ENCODE data around the gene PAK2. TPM values are rescaled to one million over a fixed set of nuclear protein-coding genes. Genes with fewer than 3 reads are reported as not detected.

Gene PAK2
- total RNA-seq, 4 donors from 2014 or later = 47.2 to 52.4 (median 51.6) TPM

- no peaks in the 10 kb centered on the region for H3K27me3 ChIP-seq
- no peak for TF ChIP-seq POLR2A (IDR thresholded peaks at IDR 0.05; ENCODE audit: low read depth)
- TF ChIP-seq POLR2AphosphoS5 (IDR thresholded peaks at IDR 0.05) = no peak
- no peak for TF ChIP-seq EP300 (IDR thresholded peaks at IDR 0.05)
- TF ChIP-seq, protein P1, sequence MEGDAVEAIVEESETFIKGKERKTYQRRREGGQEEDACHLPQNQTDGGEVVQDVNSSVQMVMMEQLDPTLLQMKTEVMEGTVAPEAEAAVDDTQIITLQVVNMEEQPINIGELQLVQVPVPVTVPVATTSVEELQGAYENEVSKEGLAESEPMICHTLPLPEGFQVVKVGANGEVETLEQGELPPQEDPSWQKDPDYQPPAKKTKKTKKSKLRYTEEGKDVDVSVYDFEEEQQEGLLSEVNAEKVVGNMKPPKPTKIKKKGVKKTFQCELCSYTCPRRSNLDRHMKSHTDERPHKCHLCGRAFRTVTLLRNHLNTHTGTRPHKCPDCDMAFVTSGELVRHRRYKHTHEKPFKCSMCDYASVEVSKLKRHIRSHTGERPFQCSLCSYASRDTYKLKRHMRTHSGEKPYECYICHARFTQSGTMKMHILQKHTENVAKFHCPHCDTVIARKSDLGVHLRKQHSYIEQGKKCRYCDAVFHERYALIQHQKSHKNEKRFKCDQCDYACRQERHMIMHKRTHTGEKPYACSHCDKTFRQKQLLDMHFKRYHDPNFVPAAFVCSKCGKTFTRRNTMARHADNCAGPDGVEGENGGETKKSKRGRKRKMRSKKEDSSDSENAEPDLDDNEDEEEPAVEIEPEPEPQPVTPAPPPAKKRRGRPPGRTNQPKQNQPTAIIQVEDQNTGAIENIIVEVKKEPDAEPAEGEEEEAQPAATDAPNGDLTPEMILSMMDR (IDR thresholded peaks at IDR 0.05) = no peak
- no peak overlapping the region for H3K4me3 ChIP-seq
- no peak overlapping the region for H3K27ac ChIP-seq (replicated peaks in 1 of 4)
- no peaks in the 10 kb centered on the region for H3K9me3 ChIP-seq
- intact Hi-C loops (cut with DNase I) = no loop called here
- no peaks in the 10 kb centered on the region for H3K4me1 ChIP-seq
- H3K36me3 ChIP-seq = no peaks in the 10 kb centered on the region
- no peak for DNase-seq (ENCODE audit: extremely low spot score)
- 74% methylated on average over 4 of the region's 4 CpGs for whole genome bisulfite sequencing
These were observed 38.9 kb upstream of the PAK2 start for GRCh38 chr3:196700801-196701200.

DNA sequence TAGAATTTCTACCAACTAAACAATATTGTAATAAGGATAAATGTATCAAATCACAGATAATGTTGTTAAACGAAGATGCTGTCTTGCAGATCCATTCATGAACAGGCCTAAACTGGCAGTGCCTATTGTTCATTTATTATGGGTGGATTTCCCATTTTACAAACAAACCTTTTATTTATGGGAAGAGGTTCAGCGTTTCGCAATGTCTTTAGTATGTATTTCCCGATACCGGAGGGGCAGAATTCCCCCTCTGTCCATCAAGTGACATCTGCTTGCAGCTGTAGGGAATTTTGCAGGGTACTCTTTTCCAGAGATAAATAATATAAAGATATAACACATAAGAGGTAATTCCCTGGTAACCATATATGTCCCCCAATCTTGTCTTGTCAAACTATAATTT, 33.3 kb upstream of the PAK2 start:
- Histone ChIP-seq H3K9me3 (no peaks in the 10 kb centered on the region), H3K4me1 (peaks cover 2 to 5% (median 4%) of the 10 kb centered on the region in 4 donors), H3K36me3 (no peaks in the 10 kb centered on the region), H3K27ac (replicated peaks in 1 of 4) (no peak overlapping the region), H3K27me3 (no peaks in the 10 kb centered on the region), H3K4me3 (no peak overlapping the region)
- TF ChIP-seq, protein P1 (IDR thresholded peaks at IDR 0.05) = no peak
- TF ChIP-seq POLR2A (IDR thresholded peaks at IDR 0.05; ENCODE audit: low read depth) = no peak
- 65% methylated on average over 5 of the region's 5 CpGs for WGBS
- intact Hi-C loops (cut with DNase I) = no loop called here
- DNase-seq (ENCODE audit: extremely low spot score) = no peak

- Histone ChIP-seq H3K36me3 (no peaks in the 10 kb centered on the region), H3K4me1 (peaks cover 5 to 8% (median 8%) of the 10 kb centered on the region in 4 donors), H3K27me3 (no peaks in the 10 kb centered on the region), H3K4me3 (no peak overlapping the region), H3K27ac (replicated peaks in 1 of 4) (no peak overlapping the region), H3K9me3 (no peaks in the 10 kb centered on the region)
- intact Hi-C loops (cut with DNase I) = no loop called here
- WGBS = 96% methylated on average over 4 of the region's 4 CpGs
- no peak for TF ChIP-seq EP300 (IDR thresholded peaks at IDR 0.05)
- no peak for TF ChIP-seq POLR2AphosphoS5 (IDR thresholded peaks at IDR 0.05)
- TF ChIP-seq, protein P1 (IDR thresholded peaks at IDR 0.05) = no peak
- TF ChIP-seq POLR2A (IDR thresholded peaks at IDR 0.05; ENCODE audit: low read depth) = no peak
- no peak for DNase-seq (ENCODE audit: extremely low spot score)
These were observed 32.9 kb upstream of the PAK2 start for GRCh38 chr3:196706731-196707130.

- 94% methylated on average over 8 of the region's 8 CpGs for whole genome bisulfite sequencing
- Histone ChIP-seq H3K4me1 (peaks cover 5 to 9% (median 8%) of the 10 kb centered on the region in 4 donors), H3K27me3 (no peaks in the 10 kb centered on the region), H3K27ac (replicated peaks in 1 of 4) (no peak overlapping the region), H3K4me3 (no peak overlapping the region), H3K36me3 (no peaks in the 10 kb centered on the region), H3K9me3 (no peaks in the 10 kb centered on the region)
- TF ChIP-seq POLR2A (IDR thresholded peaks at IDR 0.05; ENCODE audit: low read depth) = no peak
- TF ChIP-seq EP300 (IDR thresholded peaks at IDR 0.05) = no peak
- no peak for TF ChIP-seq POLR2AphosphoS5 (IDR thresholded peaks at IDR 0.05)
- TF ChIP-seq, protein P1 (IDR thresholded peaks at IDR 0.05) = no peak
- intact Hi-C loops (cut with DNase I) = no loop called here
- no peak for DNase-seq (ENCODE audit: extremely low spot score)
These were observed 32.1 kb upstream of the PAK2 start for GRCh38 chr3:196707566-196707965.

DNA sequence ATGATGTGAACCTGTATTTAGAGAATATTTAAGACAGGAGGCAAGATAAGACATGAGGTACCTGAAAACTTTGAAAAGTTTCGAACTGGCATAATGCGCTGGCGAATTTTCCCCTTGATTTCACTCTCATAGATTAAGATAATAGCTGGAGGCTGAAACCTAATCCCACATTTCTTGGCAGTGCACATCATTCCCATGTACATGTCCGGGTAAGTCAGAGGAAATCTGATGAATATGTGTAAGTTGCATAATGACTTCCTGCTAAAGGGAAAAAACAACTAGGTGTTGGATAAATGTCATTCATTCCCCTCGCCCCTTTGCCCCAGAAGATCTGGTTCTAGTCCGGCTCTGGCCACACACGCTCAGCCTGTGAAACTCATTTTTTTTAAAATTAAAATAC, 31.2 kb upstream of the PAK2 start:
- H3K36me3 ChIP-seq = no peaks in the 10 kb centered on the region
- H3K4me3 ChIP-seq = no peak overlapping the region
- no peak overlapping the region for H3K27ac ChIP-seq (replicated peaks in 1 of 4)
- DNase-seq (ENCODE audit: extremely low spot score) = no peak
- 94% methylated on average over 7 of the region's 7 CpGs for WGBS
- no peaks in the 10 kb centered on the region for H3K9me3 ChIP-seq
- intact Hi-C loops (cut with DNase I) = no loop called here
- H3K4me1 ChIP-seq = peaks cover 11 to 17% (median 15%) of the 10 kb centered on the region in 4 donors
- no peaks in the 10 kb centered on the region for H3K27me3 ChIP-seq
- TF ChIP-seq EP300 (IDR thresholded peaks at IDR 0.05) (no peak), POLR2AphosphoS5 (IDR thresholded peaks at IDR 0.05) (no peak), POLR2A (IDR thresholded peaks at IDR 0.05; ENCODE audit: low read depth) (no peak)
- TF ChIP-seq, protein P1 (IDR thresholded peaks at IDR 0.05) = no peak
